ENCODE measurements around the gene IGFBPL1.

IGFBPL1 gene

GRCh38 chr9:38357350-38358114 is 66.7 kb downstream of the IGFBPL1 start:
- no peak for DNase-seq (ENCODE audit: low spot score)

GRCh38 chr9:38356851-38357250 is 67.4 kb downstream of the IGFBPL1 start:
- no peak for DNase-seq (ENCODE audit: low spot score)
